Fibroblast of lung (primary cell): ENCODE measurements around the gene STK35. TPM values are rescaled to one million over a fixed set of nuclear protein-coding genes. Genes with fewer than 3 reads are reported as not detected.

Source experiments
- DNase-seq, 2 donors: peaks; one replicate each; pipeline versions ENCODE4 v3.0.0 to v3.0.0-alpha.2; 2010; ENCODE audit warnings: low read depth in 2 of 2
- H2AFZ ChIP-seq: 2 replicates; pipeline ENCODE4 v1.5.1; 2012; ENCODE audit warnings: low read length, control low read depth, inconsistent platforms
- H3K27ac ChIP-seq: 2 replicates; pipeline ENCODE4 v1.5.1; 2011; ENCODE audit warnings: low read length, control low read depth; ENCODE audit not compliant: insufficient read depth
- H3K27me3 ChIP-seq: 2 replicates; pipeline ENCODE4 v1.5.1; 2011; ENCODE audit warnings: mild to moderate bottlenecking, low read length; ENCODE audit not compliant: control insufficient read depth, insufficient read depth
- H3K36me3 ChIP-seq: 2 replicates; pipeline ENCODE4 v1.5.1; 2011; ENCODE audit warnings: low read length; ENCODE audit not compliant: control insufficient read depth, insufficient read depth
- H3K4me1 ChIP-seq: 2 replicates; pipeline ENCODE4 v1.5.1; 2011; ENCODE audit warnings: low read length; ENCODE audit not compliant: control insufficient read depth, insufficient read depth; ENCODE audit errors: extremely low read depth
- H3K4me2 ChIP-seq: 2 replicates; pipeline ENCODE4 v1.5.1; 2011; ENCODE audit warnings: low read length, control low read depth; ENCODE audit not compliant: insufficient read depth; ENCODE audit errors: extremely low read depth
- H3K4me3 ChIP-seq, 4 experiments: fragments of 200-600 bp in 1 of 4; sonication (generic) in 1 of 4; replicated peaks in 1 of 4; 2 replicates each; pipeline ENCODE4 v1.5.1; 2011 to 2016; ENCODE audit warnings: low read length in 4 of 4, low read depth in 3 of 4, mild to moderate bottlenecking in 3 of 4, control low read depth in 2 of 4, inconsistent platforms in 1 of 4, mixed read lengths in 1 of 4; ENCODE audit not compliant: insufficient read depth in 1 of 4; ENCODE audit errors: control extremely low read depth in 1 of 4
- H3K79me2 ChIP-seq: 2 replicates; pipeline ENCODE4 v1.5.1; 2012; ENCODE audit warnings: mild to moderate bottlenecking, low read length, inconsistent platforms; ENCODE audit not compliant: control insufficient read depth, insufficient read depth
- H3K9ac ChIP-seq: 2 replicates; pipeline ENCODE4 v1.5.1; 2011; ENCODE audit warnings: mild to moderate bottlenecking, low read length, control low read depth; ENCODE audit not compliant: insufficient read depth
- H3K9me3 ChIP-seq: 2 replicates; pipeline ENCODE4 v1.5.1; 2012; ENCODE audit warnings: low read depth, low read length; ENCODE audit not compliant: control insufficient read depth, insufficient read depth
- H4K20me1 ChIP-seq: 2 replicates; pipeline ENCODE4 v1.5.1; 2011; ENCODE audit warnings: low read length; ENCODE audit not compliant: control insufficient read depth, insufficient read depth; ENCODE audit errors: extremely low read depth
- CTCF ChIP-seq, 2 donors: IDR thresholded peaks in 1 of 2; conservative IDR thresholded peaks in 1 of 2; 1 replicate in 1 of 2; 2 replicates in 1 of 2; pipeline ENCODE4 v1.5.1; 2011 to 2012; ENCODE audit warnings: low read length in 2 of 2, control low read depth in 1 of 2, inconsistent platforms in 1 of 2, low read depth in 1 of 2, mild to moderate bottlenecking in 1 of 2
- EZH2 ChIP-seq: IDR thresholded peaks from 2 replicates; pipeline ENCODE4 v1.5.1; 2012; ENCODE audit warnings: low read length, control low read depth, mild to moderate bottlenecking; ENCODE audit errors: missing control alignments
- polyA plus RNA-seq, 2 donors: library from polyadenylated mRNA; depleted of rRNA in 1 of 2; stranded (reverse) in 1 of 2; unstranded in 1 of 2; fragments of >200 nt; gene quantifications; 2 replicates each; pipeline ENCODE4 v1.2.1, GENCODE V29; 2011 to 2012; ENCODE audit warnings: missing spikeins in 1 of 2
- total RNA-seq: library from RNA; depleted of rRNA; stranded (reverse); fragments of >200 nt; gene quantifications from 2 replicates; pipeline ENCODE4 v1.2.1, GENCODE V29; 2014

STK35 gene
- total and polyA plus RNA-seq, 2 donors (not counting 1 experiment from before 2014, with no cell fraction given) = 8.5 to 14.4 TPM

- no peak overlapping the region for H2AFZ ChIP-seq
- no peaks in the 10 kb centered on the region for H3K79me2 ChIP-seq
- no peak overlapping the region for H3K4me2 ChIP-seq
- H3K4me1 ChIP-seq = no peaks in the 10 kb centered on the region
- no peak for DNase-seq
- no peak overlapping the region for H3K27ac ChIP-seq
- H4K20me1 ChIP-seq = no peaks in the 10 kb centered on the region
- no peaks in the 10 kb centered on the region for H3K9me3 ChIP-seq
- no peaks in the 10 kb centered on the region for H3K27me3 ChIP-seq
- H3K4me3 ChIP-seq = no peak overlapping the region
- no peak overlapping the region for H3K9ac ChIP-seq
- no peaks in the 10 kb centered on the region for H3K36me3 ChIP-seq
- TF ChIP-seq EZH2 (no peak), CTCF (conservative IDR thresholded peaks at IDR 0.05 in 1 of 2, IDR thresholded peaks at IDR 0.05 in 1 of 2; ENCODE audit: low read depth in 1 of 2, low read length in 2 of 2) (no peak)
Observed at GRCh38 chr20:2054911-2055310, 46.7 kb upstream of the STK35 start.

- Histone ChIP-seq H3K27ac (no peak overlapping the region), H3K9me3 (no peaks in the 10 kb centered on the region), H3K4me2 (no peak overlapping the region), H3K4me3 (no peak overlapping the region), H3K36me3 (no peaks in the 10 kb centered on the region), H3K4me1 (no peaks in the 10 kb centered on the region), H3K9ac (no peak overlapping the region), H3K79me2 (no peaks in the 10 kb centered on the region), H3K27me3 (no peaks in the 10 kb centered on the region), H2AFZ (no peak overlapping the region), H4K20me1 (no peaks in the 10 kb centered on the region)
- no peak for DNase-seq
- TF ChIP-seq EZH2 (no peak), CTCF (conservative IDR thresholded peaks at IDR 0.05 in 1 of 2, IDR thresholded peaks at IDR 0.05 in 1 of 2; ENCODE audit: low read depth in 1 of 2, low read length in 2 of 2) (no peak)
Observed at GRCh38 chr20:2059411-2059810, 42.2 kb upstream of the STK35 start.

- no peak overlapping the region for H3K4me3 ChIP-seq
- H2AFZ ChIP-seq = no peak overlapping the region
- no peak overlapping the region for H3K4me2 ChIP-seq
- H3K27ac ChIP-seq = no peak overlapping the region
- H4K20me1 ChIP-seq = no peaks in the 10 kb centered on the region
- no peaks in the 10 kb centered on the region for H3K36me3 ChIP-seq
- H3K27me3 ChIP-seq = no peaks in the 10 kb centered on the region
- H3K9me3 ChIP-seq = no peaks in the 10 kb centered on the region
- TF ChIP-seq EZH2 (no peak), CTCF (conservative IDR thresholded peaks at IDR 0.05 in 1 of 2, IDR thresholded peaks at IDR 0.05 in 1 of 2; ENCODE audit: low read depth in 1 of 2, low read length in 2 of 2) (no peak)
- no peaks in the 10 kb centered on the region for H3K79me2 ChIP-seq
- DNase-seq = no peak
- no peaks in the 10 kb centered on the region for H3K4me1 ChIP-seq
- no peak overlapping the region for H3K9ac ChIP-seq
Observed at GRCh38 chr20:2065099-2065498, 36.5 kb upstream of the STK35 start.
